HepG2 (cell line): Measurements from ENCODE around the gene VDAC2. TPM values are rescaled to one million over a fixed set of nuclear protein-coding genes. Genes with fewer than 3 reads are reported as not detected.

Experiments used
- MTF1 ChIP-seq: sonication (generic); formaldehyde crosslinking; IDR thresholded peaks from 2 replicates; pipeline ENCODE4 v1.5.0; 2020; ENCODE audit warnings: missing genetic modification reagents
- MXD4 ChIP-seq: IDR thresholded peaks from 2 replicates; pipeline ENCODE4 v1.6.1; 2016; ENCODE audit warnings: mild to moderate bottlenecking, missing biosample characterization, missing genetic modification reagents
- SIX4 ChIP-seq: sonication (generic); formaldehyde crosslinking; IDR thresholded peaks from 2 replicates; pipeline ENCODE4 v1.4.0; 2020; ENCODE audit warnings: missing genetic modification reagents
- SP2 ChIP-seq: sonication (generic); formaldehyde crosslinking; IDR thresholded peaks from 2 replicates; pipeline ENCODE4 v1.5.1; 2020; ENCODE audit warnings: mild to moderate bottlenecking, missing genetic modification reagents
- TAF1 ChIP-seq: sonication (generic); formaldehyde crosslinking; IDR thresholded peaks from 2 replicates; pipeline ENCODE4 v1.4.0; 2020; ENCODE audit warnings: missing genetic modification reagents
- ZNF564 ChIP-seq: sonication (generic); formaldehyde crosslinking; IDR thresholded peaks from 2 replicates; pipeline ENCODE4 v1.8.1; 2023; ENCODE audit warnings: mild to moderate bottlenecking, missing genetic modification reagents
- ZNF570 ChIP-seq: sonication (generic); formaldehyde crosslinking; IDR thresholded peaks from 2 replicates; pipeline ENCODE4 v1.4.0; 2020; ENCODE audit warnings: mild to moderate bottlenecking, missing genetic modification reagents, borderline replicate concordance
- ZNF572 ChIP-seq: sonication (generic); formaldehyde crosslinking; IDR thresholded peaks from 2 replicates; pipeline ENCODE4 v1.5.1; 2020; ENCODE audit warnings: mild to moderate bottlenecking, missing genetic modification reagents
- ZNF703 ChIP-seq: sonication (generic); formaldehyde crosslinking; IDR thresholded peaks from 2 replicates; pipeline ENCODE4 v1.5.1; 2020; ENCODE audit warnings: missing genetic modification reagents, mild to moderate bottlenecking, moderate library complexity, borderline replicate concordance
- ZNF792 ChIP-seq: IDR thresholded peaks from 2 replicates; pipeline ENCODE4 v1.6.1; 2016
- ZNF879 ChIP-seq: sonication (generic); formaldehyde crosslinking; IDR thresholded peaks from 2 replicates; pipeline ENCODE4 v1.8.1; 2023; ENCODE audit warnings: missing genetic modification reagents
- polyA plus RNA-seq, 8 experiments: library from polyadenylated mRNA; depleted of rRNA in 3 of 8; stranded (reverse) in 7 of 8; unstranded in 1 of 8; fragments of >200 nt; fragmentation: Illumina TruSeq in 4 of 8; extraction: Trizol in 4 of 8; gene quantifications; 2 replicates each; pipeline versions ENCODE4 v1.2.1 to v1.2.3, GENCODE V29; 2011 to 2016; ENCODE audit warnings: low read depth in 4 of 8, missing spikeins in 1 of 8, mixed read lengths in 1 of 8; ENCODE audit not compliant: insufficient read depth in 1 of 8
- total RNA-seq, 5 experiments: library from RNA; depleted of rRNA; stranded (reverse); fragments of >200 nt; fragmentation: Illumina TruSeq; extraction: Trizol; gene quantifications; 2 replicates each; pipeline ENCODE4 v1.2.3, GENCODE V29; 2016; ENCODE audit warnings: low read depth in 1 of 5
- TF ChIP-seq, protein P1 (sequence below): sonication (generic); formaldehyde crosslinking; IDR thresholded peaks from 2 replicates; pipeline ENCODE4 v1.4.0; 2020; ENCODE audit warnings: low read depth, mild to moderate bottlenecking, missing genetic modification reagents
- TF ChIP-seq, protein P2 (sequence below): sonication (generic); formaldehyde crosslinking; IDR thresholded peaks from 2 replicates; pipeline ENCODE4 v1.5.1; 2020; ENCODE audit warnings: missing genetic modification reagents, mild to moderate bottlenecking, borderline replicate concordance
- TF ChIP-seq, protein P3 (sequence below): sonication (generic); formaldehyde crosslinking; IDR thresholded peaks from 2 replicates; pipeline ENCODE4 v1.4.0; 2020; ENCODE audit warnings: low read depth, missing genetic modification reagents
- TF ChIP-seq, protein P4 (sequence below): sonication (generic); formaldehyde crosslinking; IDR thresholded peaks from 2 replicates; pipeline ENCODE4 v1.4.0; 2020; ENCODE audit warnings: missing genetic modification reagents, mild to moderate bottlenecking, borderline replicate concordance
- TF ChIP-seq, protein P5 (sequence below): conservative IDR thresholded peaks from 2 replicates; pipeline ENCODE4 v1.6.1; 2018; ENCODE audit warnings: missing genetic modification reagents

The VDAC2 gene
- total and polyA plus RNA-seq, 2 of the 13 experiments (the other 11 are each of a cell fraction or from before 2014, with no cell fraction given): 67.9 to 222 TPM

DNA sequence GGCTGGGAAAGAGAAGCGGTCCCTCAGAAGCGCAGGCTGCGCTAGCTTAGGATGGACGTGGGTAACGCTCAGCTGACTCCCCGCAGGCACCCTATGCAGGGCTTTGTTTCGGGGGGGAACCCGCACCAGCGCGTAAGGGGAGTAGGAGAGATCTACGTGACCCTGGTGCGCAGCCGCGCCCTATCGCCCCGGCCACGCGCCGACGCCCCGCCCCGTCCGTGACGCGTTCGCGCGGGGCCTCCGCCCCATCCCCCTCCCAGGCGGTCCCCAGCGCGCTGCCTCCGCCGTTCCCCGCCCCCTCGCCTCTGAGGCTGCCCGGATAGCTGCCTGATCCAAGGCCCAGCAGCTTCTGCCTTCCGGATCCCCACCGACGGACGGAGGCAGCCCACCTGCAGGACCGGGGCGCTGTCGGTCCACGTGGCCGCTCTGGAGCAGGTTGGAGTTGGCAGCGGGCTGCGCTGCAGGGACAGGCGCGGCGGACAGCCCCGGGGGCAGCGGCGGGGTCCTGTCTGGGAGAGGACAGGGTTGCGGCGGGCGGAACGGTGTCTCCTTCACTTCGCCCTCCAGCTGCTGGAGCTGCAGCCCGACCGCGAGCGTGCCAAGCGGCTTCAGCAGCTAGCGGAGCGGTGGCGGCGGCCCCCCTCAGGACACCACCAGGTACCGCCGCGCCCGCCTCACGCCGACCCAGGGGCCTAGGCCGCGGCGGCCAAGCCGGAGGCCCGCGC is at the start of gene VDAC2 (continued):
- TF ChIP-seq ZNF564 (peak; percentile 45; the same call in 1 of the 2 replicates), ZNF570 (CRISPR knock-in tag) (no peak), ZNF572 (peak; percentile 81; the same call in 1 of the 2 replicates), SP2 (CRISPR knock-in tag) (peak; percentile 57; the same call in 1 of the 2 replicates), ZNF703 (CRISPR knock-in tag) (no peak), MXD4 (CRISPR knock-in tag) (peak; percentile 84), ZNF792 (CRISPR knock-in tag) (peak; percentile 57; the same call in 1 of the 2 replicates), ZNF879 (peak; percentile 71; the same call in 1 of the 2 replicates), MTF1 (CRISPR knock-in tag) (no peak), TAF1 (peak; percentile 86), SIX4 (CRISPR knock-in tag) (peak; percentile 56)
- TF ChIP-seq, protein P1, sequence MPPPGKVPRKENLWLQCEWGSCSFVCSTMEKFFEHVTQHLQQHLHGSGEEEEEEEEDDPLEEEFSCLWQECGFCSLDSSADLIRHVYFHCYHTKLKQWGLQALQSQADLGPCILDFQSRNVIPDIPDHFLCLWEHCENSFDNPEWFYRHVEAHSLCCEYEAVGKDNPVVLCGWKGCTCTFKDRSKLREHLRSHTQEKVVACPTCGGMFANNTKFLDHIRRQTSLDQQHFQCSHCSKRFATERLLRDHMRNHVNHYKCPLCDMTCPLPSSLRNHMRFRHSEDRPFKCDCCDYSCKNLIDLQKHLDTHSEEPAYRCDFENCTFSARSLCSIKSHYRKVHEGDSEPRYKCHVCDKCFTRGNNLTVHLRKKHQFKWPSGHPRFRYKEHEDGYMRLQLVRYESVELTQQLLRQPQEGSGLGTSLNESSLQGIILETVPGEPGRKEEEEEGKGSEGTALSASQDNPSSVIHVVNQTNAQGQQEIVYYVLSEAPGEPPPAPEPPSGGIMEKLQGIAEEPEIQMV (CRISPR knock-in tag): peak; percentile 88
- TF ChIP-seq, protein P2, sequence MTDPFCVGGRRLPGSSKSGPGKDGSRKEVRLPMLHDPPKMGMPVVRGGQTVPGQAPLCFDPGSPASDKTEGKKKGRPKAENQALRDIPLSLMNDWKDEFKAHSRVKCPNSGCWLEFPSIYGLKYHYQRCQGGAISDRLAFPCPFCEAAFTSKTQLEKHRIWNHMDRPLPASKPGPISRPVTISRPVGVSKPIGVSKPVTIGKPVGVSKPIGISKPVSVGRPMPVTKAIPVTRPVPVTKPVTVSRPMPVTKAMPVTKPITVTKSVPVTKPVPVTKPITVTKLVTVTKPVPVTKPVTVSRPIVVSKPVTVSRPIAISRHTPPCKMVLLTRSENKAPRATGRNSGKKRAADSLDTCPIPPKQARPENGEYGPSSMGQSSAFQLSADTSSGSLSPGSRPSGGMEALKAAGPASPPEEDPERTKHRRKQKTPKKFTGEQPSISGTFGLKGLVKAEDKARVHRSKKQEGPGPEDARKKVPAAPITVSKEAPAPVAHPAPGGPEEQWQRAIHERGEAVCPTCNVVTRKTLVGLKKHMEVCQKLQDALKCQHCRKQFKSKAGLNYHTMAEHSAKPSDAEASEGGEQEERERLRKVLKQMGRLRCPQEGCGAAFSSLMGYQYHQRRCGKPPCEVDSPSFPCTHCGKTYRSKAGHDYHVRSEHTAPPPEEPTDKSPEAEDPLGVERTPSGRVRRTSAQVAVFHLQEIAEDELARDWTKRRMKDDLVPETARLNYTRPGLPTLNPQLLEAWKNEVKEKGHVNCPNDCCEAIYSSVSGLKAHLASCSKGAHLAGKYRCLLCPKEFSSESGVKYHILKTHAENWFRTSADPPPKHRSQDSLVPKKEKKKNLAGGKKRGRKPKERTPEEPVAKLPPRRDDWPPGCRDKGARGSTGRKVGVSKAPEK (CRISPR knock-in tag): no peak
- TF ChIP-seq, protein P3, sequence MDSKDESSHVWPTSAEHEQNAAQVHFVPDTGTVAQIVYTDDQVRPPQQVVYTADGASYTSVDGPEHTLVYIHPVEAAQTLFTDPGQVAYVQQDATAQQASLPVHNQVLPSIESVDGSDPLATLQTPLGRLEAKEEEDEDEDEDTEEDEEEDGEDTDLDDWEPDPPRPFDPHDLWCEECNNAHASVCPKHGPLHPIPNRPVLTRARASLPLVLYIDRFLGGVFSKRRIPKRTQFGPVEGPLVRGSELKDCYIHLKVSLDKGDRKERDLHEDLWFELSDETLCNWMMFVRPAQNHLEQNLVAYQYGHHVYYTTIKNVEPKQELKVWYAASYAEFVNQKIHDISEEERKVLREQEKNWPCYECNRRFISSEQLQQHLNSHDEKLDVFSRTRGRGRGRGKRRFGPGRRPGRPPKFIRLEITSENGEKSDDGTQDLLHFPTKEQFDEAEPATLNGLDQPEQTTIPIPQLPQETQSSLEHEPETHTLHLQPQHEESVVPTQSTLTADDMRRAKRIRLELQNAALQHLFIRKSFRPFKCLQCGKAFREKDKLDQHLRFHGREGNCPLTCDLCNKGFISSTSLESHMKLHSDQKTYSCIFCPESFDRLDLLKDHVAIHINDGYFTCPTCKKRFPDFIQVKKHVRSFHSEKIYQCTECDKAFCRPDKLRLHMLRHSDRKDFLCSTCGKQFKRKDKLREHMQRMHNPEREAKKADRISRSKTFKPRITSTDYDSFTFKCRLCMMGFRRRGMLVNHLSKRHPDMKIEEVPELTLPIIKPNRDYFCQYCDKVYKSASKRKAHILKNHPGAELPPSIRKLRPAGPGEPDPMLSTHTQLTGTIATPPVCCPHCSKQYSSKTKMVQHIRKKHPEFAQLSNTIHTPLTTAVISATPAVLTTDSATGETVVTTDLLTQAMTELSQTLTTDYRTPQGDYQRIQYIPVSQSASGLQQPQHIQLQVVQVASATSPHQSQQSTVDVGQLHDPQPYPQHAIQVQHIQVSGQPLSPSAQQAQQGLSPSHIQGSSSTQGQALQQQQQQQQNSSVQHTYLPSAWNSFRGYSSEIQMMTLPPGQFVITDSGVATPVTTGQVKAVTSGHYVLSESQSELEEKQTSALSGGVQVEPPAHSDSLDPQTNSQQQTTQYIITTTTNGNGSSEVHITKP (CRISPR knock-in tag): 0 out of 2 replicates have a peak, but pooled peaks have one; percentile 35
- TF ChIP-seq, protein P4, sequence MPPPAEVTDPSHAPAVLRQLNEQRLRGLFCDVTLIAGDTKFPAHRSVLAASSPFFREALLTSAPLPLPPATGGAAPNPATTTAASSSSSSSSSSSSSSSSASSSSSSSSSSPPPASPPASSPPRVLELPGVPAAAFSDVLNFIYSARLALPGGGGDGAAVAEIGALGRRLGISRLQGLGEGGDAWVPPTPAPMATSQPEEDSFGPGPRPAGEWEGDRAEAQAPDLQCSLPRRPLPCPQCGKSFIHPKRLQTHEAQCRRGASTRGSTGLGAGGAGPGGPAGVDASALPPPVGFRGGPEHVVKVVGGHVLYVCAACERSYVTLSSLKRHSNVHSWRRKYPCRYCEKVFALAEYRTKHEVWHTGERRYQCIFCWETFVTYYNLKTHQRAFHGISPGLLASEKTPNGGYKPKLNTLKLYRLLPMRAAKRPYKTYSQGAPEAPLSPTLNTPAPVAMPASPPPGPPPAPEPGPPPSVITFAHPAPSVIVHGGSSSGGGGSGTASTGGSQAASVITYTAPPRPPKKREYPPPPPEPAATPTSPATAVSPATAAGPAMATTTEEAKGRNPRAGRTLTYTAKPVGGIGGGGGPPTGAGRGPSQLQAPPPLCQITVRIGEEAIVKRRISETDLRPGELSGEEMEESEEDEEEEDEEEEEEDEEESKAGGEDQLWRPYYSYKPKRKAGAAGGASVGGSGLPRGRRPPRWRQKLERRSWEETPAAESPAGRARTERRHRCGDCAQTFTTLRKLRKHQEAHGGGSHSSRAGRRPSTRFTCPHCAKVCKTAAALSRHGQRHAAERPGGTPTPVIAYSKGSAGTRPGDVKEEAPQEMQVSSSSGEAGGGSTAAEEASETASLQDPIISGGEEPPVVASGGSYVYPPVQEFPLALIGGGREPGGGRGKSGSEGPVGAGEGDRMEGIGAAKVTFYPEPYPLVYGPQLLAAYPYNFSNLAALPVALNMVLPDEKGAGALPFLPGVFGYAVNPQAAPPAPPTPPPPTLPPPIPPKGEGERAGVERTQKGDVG (CRISPR knock-in tag): no peak
- TF ChIP-seq, protein P5, sequence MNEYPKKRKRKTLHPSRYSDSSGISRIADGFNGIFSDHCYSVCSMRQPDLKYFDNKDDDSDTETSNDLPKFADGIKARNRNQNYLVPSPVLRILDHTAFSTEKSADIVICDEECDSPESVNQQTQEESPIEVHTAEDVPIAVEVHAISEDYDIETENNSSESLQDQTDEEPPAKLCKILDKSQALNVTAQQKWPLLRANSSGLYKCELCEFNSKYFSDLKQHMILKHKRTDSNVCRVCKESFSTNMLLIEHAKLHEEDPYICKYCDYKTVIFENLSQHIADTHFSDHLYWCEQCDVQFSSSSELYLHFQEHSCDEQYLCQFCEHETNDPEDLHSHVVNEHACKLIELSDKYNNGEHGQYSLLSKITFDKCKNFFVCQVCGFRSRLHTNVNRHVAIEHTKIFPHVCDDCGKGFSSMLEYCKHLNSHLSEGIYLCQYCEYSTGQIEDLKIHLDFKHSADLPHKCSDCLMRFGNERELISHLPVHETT (CRISPR knock-in tag): peak; percentile 92
